Epithelial cell of esophagus (primary cell): ENCODE measurements around the gene ARPC1B.

Experiments
- DNase-seq: peaks from one replicate; pipeline ENCODE4 v3.0.0; 2010; ENCODE audit warnings: low read depth
- H3K4me3 ChIP-seq: 2 replicates; pipeline ENCODE4 v1.5.1; 2011; ENCODE audit warnings: mild to moderate bottlenecking, low read length, control low read depth
- CTCF ChIP-seq: IDR thresholded peaks from 2 replicates; pipeline ENCODE4 v1.5.1; 2011; ENCODE audit warnings: low read depth, mild to moderate bottlenecking, low read length, control low read depth, inconsistent platforms; ENCODE audit not compliant: insufficient read depth; ENCODE audit errors: missing control alignments

The ARPC1B gene

GRCh38 chr7:99359465-99360154 is 14.9 kb upstream of the ARPC1B start:
- no peak for TF ChIP-seq CTCF
- H3K4me3 ChIP-seq: no peak overlapping the region
- DNase-seq: no peak

GRCh38 chr7:99362801-99363200 is 11.7 kb upstream of the ARPC1B start:
- no peak for TF ChIP-seq CTCF
- DNase-seq: no peak
- no peak overlapping the region for H3K4me3 ChIP-seq

- DNase-seq: no peak
- no peak overlapping the region for H3K4me3 ChIP-seq
- no peak for TF ChIP-seq CTCF
These were observed 11.2 kb upstream of the ARPC1B start for GRCh38 chr7:99363286-99363685.

GRCh38 chr7:99365318-99366141 is 9.0 kb upstream of the ARPC1B start:
- H3K4me3 ChIP-seq: no peak overlapping the region
- peak; percentile 76 for DNase-seq
- peak; percentile 83 for TF ChIP-seq CTCF

GRCh38 chr7:99366646-99367045 is 7.9 kb upstream of the ARPC1B start:
- no peak for TF ChIP-seq CTCF
- DNase-seq: no peak
- no peak overlapping the region for H3K4me3 ChIP-seq

GRCh38 chr7:99368750-99369389 is 5.7 kb upstream of the ARPC1B start:
- peak; percentile 66 for DNase-seq
- H3K4me3 ChIP-seq: no peak overlapping the region
- TF ChIP-seq CTCF: no peak
